GM18520 (cell line): ENCODE data around the gene NEGR1.

Experiments used
- ATAC-seq: cut with Tn5 transposase; IDR thresholded peaks from one replicate; pipeline ENCODE4 v1.9.1; 2021; ENCODE audit not compliant: unreplicated experiment

The NEGR1 gene

DNA sequence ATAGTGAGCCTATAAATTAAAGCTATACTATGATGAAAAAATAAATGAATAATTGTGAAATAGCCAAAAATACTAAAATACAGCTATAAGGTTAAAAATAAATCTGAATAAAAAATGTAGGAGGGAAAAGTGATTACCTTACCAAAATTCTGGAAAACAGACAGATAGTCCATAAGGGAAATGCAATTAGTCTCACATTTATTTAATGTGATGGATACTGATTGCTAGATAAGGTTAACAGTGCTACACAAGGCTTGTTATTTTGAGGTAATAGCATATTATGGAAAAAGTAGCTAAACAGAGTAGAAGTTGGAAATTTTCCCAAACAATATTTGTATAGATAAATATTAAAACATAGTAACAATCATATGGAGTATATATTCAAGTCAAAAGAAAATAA is 413.0 kb downstream of the NEGR1 start:
- no peak for ATAC-seq

DNA sequence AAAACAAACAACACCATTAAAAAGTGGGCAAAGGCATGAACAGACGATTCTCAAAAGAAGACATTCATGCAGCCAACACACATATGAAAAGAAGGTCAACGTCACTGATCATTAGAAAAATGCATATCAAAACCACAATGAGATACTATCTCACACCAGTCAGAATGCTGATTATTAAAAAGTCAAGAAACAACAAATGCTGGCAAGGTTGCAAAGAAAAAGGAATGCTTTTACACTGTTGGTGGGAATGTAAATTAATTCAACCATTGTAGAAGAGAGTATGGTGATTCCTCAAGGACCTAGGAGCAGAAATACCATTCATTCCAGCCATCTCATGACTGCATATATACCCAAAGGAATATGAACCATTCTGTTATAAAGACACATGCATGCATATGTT is 419.6 kb downstream of the NEGR1 start:
- no peak for ATAC-seq

DNA sequence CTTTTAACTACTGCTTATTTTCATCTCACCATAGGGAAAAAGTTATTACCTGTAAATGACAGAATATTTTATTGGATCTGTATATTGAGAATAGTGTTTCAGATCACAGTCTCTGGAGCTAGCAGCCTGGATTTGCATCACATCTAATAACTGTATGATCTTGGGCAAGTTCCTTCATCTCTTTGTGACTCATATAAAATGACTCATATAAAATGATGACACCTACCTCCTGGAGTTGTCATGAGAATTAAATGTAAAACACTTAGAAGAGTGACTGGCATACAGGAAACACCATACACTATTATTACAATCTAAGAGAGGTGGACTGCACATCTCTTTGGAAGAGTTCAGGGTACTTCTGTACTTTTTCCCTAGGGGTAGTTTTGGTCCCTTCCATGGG is 421.3 kb downstream of the NEGR1 start:
- ATAC-seq: no peak

DNA sequence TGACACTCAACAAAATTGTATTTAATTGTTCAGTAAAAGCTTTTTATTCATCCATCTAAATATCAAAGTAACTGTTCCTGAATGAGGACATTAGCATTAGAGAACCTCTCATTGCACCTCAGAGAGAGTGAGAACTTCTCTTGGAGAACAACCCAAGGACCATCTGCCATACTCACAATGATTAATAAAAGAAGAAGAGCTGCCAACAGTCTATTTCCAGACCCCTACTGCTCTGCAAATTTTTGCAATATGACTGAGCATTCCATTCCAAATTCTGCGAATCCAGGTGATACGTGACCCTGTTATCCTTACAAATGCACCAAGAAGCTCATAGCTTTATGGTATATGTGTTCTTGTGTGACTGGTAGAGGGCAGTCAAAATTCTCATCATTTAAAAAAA is 422.5 kb downstream of the NEGR1 start:
- no peak for ATAC-seq

DNA sequence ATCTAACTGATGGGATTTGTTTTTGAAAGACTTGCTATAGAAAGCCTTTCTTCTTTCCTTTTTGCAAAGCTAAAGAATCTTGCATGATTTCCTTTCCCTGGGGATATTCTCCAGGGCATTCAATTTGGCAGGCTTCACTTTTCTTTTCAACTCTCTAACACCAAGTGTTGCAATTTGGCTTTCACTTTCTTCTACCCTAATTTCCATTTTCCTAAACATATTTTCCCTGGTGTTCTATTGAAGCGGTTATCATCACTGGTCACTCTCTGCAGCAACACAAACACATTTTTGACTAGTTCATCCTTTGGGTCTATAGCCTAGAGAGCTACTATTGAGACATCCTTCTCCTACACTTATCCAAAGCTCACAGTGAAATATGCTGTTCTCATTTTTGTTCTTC is 424.5 kb downstream of the NEGR1 start:
- no peak for ATAC-seq

DNA sequence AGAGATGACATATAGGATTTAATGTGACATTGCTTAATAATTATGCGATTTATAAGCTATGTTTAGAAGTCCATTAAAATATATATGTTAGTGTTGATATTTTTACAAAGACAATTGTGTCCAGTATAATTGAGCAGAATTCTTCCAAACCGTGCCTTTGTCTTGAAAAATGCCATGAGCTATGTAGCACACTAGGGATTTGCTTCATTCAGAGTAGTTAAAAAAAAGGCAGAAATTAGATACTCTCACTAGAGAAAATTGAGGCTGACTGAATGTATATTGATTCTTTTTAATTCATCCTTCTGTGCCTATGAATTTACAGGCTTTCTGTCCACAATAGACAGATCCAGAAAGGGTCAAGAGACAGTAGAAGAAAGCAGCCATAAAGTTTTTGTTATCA is 429.0 kb downstream of the NEGR1 start:
- ATAC-seq: no peak

DNA sequence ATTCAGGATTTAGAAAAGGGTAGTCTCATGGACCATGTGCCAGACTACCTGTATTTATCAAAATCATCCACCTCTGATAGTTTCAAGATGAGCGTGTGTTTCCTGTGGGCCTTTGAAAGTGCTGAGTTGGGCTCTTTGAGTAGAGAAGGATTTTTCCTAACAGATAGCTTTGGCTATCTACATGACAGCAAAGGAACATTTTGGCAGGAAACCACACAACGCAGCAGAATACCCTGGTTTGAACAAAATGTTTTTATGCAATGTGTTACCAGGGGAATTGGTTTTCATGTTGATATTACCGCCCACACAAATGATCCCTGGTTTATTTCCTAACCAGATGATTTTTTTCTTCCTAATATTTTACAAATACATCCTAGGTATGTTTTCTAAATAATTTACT is 431.4 kb downstream of the NEGR1 start:
- ATAC-seq: no peak

DNA sequence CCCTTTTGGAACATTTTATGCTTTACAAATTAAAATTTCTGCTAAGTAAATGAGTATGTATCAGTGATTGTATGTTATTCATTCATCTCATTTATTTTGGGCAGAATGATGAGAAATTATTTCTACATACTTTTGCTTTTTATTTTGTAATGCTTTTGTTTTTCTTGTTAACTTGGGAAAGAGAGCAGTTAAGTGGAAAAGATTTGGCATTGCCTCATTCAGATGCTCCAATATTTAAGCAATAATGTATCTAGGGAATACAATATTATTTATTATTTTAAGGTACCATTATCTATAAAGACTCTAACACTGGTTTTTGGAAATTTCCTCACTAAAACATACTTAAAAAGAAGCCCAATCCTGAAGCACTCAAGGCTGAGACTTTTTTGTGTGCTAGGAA is 431.8 kb downstream of the NEGR1 start:
- no peak for ATAC-seq

DNA sequence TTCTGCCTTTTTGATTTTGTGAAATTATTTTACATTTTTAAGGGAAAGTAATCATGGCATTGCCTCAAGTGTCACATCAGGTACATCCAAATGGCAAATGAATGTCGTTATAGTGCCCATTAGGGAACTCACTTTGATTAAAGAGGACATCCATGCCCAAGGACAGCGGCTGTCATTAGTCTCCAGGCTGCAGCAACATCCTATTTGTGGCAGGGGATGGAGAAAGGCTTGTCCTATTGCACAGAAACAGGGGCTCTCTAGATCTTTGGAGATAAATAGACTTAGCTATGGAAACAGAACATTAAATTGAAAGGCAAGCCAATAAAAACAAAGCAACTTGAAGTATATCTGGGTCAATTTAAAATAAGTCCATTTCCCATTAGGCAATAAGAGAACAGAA is 439.3 kb downstream of the NEGR1 start:
- no peak for ATAC-seq

DNA sequence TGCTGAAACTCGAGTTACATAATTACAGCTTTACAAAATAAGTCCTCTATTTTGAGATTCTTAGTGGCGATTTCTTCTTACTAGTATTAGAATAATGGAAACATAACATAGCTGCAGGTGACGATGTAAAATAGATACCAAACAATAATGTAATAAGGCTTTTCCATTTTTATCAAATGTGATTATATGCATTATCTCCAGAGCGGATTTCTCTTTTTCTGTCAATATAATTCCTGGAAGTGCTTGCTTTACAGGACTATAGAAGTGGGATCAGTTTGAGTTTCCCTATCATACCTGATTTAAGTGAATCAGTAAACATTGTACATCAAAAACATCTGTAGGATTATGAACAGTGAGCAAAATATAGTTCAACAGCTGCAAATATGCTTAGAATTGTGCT is 442.5 kb downstream of the NEGR1 start:
- no peak for ATAC-seq

DNA sequence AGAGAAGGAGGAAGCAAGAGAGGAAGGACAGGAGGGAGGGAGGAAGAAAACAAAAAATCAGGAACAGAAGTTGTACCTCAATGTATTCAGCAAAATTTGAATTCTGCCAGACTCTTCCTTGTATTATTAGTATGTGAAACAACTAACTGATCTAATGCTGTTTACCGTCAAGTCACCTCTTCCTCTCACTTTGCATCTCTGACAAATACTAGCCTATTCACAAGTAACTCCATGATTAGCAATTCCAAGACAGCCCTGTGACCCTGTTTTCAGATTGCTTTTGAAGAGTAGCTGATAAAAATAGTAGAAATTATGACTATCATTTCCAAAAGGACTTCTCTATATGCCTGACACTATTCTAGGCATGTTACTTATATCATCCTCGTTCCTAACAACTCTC is 445.4 kb downstream of the NEGR1 start:
- no peak for ATAC-seq

DNA sequence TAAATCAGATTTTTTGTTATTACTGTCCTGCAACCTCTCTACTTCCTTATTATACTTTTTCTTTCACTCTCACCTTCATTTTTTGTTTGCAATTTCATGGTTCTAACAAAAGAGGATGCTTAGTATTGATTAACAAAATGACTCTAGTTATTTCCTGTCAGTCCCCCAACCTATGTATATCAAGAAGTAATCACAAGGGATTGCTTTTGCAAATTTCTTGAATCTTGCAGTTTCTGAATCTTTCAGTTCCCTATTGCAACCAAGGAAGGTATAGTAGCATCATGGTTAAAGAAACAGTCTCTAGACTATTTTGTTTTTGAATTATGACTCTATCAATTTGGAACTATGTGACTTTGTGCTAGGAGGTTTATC is 446.9 kb downstream of the NEGR1 start:
- ATAC-seq: peak; percentile 84

DNA sequence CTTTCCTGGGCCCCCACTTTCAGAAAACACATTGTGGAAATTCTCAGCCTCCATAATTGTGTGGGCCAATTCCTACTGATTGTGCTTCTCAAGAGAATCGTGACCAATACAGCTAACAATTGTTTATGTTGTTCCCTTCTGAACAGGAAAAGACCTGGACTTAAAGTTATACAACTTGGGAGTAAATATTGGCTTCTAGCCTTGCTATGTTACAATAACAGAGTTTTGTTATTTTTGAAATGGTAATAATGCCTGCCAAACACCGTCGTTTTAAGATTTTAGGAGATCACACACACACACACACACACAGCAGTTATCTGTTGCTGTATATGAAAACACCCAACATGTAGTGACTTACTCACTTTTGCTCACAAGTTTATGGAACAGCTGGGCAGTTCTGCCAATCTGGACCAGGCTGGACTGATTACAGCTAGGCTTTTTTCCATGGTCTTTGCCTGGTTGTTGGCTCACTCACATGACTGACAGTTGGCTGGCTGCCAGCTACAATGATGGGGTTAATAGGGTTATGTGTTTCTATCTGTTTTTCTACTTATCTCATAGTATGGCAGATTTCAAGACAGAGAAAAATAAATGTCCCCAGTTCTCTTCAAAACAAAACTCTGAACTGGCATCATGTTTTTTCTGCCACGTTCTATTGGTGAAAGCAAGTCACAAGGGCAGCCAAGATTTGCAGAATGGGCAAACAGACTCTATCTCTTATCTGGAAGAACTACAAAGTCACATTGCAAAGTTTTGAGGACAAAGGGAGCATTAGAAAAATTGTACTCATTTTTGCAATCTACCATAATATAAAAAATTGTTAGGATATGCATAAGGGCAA is 447.5 kb downstream of the NEGR1 start:
- no peak for ATAC-seq

DNA sequence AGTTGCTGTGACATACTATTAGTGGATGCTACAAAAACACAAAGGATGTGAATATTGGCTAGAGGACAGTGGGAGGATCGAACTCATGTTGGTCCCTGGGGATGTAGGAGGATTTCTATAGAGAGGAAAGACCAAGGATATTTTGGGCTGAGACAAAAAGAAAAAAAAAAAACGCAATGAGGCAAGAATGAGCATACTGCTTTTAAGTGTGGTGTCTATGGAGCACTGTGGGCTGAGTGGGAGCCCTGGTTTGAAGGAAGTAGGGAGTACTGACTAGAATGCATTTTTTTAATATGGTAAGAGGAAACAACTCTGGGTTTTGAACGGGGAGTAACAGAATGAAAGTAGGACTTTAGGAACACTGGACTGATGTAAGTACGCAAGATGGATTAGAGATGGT is 450.7 kb downstream of the NEGR1 start:
- ATAC-seq: no peak

DNA sequence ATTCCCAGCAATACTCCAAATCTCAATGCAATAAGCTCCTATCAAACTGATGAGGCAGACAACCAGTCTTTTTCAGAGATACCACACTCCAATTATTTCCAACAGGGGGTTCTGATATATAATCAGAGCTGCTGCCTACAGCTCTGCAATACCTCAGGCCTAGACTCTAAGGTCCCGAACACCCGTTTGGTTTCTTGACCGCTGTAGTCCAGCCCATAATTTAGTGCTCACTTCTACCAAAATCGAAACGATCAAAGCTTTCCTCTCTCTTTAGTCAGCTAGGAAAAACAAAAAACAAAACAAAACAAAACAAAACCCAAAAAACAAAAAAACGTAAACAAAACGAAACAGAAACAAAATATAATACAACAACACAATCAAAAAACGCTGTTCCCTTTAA is 453.0 kb downstream of the NEGR1 start:
- ATAC-seq: no peak

DNA sequence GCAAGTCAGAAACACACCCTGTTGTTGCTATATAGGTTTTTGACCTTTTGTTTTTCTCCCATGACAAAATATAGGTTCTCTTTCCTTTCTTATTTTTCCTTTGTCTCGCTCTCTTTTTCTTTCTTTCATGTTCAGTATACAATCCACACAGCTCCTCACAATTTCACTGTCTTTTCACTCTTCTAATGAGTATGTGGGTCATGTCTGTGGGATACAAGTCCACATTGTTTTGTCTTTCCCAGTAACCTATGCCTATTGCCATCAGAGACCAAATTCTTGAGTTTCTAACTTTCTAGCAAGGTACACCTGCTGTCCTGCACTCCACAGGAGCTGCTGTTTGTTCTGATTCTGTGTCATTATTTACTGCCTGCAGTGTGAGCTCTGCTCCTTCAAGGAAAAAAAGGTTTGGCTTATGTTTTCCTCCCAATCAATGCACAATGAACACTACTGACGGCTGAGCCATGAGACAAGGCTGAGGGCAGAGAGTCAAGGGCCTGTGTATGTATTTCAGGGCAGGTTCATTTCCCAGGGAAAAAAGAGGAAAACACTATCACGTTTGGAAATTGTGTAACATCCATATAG is 453.8 kb downstream of the NEGR1 start:
- no peak for ATAC-seq

DNA sequence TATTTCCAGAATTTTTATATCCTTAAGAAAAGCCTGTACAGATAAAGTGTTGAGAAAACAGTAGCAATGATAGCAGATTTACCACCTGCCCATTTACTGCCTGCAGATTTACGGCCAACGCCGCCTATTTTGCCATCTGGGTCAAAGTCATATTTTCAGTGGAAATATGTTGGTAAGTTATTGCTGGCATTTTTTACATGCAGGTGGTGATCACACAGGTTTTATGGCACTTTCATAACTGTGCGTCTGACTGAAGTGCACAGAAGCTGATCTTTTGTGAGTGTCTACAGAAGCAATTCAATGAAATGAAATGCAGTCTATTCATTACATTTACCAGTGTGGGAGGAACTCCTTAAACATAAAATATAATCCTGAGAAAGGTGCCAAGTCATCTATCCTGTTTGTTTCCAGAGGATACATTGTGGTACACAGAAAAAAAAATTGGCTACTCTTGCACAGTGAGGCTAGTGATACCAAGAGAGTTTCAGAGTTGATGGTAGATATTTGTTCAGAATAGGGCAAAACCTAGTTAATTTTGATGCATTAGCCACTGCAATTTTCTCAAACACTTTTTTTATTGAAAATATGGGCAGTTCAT is 458.5 kb downstream of the NEGR1 start:
- ATAC-seq: no peak

DNA sequence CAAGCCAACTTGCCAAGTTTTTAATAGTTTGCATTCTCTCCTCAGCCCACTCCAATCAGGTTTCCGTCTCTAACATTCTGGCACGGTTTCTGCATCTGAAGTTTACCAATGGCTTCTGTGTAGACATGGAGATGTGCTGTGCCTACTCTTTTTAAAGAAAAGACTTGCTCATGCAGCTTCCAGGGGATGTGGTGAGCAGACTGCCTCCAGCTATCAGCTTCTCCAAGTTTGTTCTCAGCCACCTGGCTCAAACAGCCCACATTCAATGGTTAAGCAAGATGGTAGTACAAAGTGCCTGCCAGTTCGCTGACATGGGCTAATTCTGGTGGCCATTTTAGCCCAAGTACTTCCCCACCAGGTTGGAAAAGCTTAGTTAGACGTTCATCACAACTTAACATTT is 465.3 kb downstream of the NEGR1 start:
- ATAC-seq: no peak

DNA sequence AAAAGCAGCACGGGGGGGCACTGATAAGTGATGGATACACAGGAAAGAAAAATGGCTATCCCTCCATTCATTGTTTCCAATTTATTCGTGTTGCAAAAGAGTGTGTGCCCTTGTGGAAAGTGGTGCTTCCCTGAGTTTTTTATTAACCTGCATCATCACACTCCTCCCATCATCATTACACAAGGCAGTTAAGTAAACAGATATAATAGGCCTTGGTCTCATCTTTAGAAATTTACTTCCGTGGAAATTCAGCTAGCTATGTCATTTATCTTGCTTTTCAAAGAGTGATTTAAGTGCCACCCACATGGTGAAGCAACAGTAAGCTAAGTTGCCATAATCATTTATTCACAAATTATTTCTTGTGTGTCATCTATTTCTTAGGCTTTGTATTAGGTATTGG is 473.3 kb downstream of the NEGR1 start:
- no peak for ATAC-seq

DNA sequence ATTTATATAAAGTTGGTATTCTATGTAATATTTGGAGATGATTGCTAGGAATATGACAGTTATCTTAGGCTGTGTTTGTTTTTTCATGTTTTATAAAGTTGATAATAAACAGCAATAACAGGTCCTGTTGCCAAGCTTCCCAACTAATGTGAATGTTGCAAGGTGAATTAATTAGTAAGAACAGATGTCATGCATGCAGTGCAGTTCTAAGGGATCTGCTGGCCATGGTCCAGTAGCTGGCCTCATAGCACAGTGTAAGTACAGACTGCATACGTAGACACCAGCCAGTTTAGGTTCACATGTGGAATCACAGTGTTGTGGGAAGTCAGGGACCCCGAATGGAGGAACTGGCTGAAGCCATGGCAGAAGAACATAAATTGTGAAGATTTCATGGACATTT is 478.2 kb downstream of the NEGR1 start:
- no peak for ATAC-seq

DNA sequence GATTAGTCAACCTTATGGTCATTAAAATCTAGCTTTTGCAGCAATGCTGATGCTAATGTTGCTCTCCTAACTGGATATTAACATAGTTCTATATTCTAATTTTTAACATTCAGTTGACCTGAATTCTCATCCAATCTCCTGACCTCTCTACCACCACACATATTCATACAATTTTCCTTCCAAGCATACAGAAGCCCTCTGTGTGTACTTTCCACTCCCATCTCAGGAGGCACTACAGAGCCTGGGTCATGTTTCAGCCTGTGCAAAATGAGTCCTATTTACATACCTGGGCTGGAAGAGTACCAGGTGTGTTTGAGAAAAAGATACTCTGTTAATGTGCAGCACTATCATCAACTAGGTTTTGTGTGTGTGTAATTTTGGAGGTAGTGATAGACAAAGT is 486.3 kb downstream of the NEGR1 start:
- no peak for ATAC-seq

DNA sequence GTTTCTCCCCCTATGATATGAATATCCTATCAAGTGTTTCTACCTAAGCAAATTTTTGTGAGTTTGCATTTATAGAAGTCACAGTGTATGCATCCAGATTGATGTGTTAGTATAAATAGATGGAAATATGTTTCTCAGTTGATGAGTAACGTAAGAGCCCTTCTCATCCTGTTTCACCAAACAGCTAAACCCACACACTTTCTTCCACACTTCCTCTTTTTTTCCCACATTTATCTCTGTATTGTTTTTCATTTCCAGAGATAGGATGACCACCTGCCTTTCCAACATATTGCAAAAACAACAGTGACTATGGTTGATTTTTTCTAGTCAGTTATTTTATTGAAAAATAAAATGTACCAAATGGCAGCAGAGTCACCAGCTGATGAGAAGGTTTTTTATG is 490.1 kb downstream of the NEGR1 start:
- no peak for ATAC-seq

DNA sequence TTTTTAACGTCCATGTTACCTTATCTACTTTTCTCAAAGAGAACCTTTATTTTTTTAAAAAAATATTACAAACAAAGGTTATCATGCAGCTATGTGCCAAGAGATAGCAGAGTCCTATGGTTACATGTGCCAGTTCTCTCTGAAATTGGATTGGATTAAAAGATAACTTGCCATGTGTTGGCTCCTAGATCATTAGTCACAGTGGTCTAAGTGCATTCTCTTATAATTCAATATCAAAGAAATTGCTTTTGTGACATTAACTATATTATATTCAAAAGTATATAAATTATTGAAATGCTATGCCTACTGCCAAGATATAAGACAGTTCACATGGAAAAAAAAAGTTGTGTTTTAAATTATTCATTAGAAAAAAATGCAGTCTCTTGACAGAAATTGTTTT is 494.2 kb downstream of the NEGR1 start:
- ATAC-seq: no peak
